H9 (cell line): ENCODE measurements around the gene CNNM4. TPM values are rescaled to one million over a fixed set of nuclear protein-coding genes. Genes with fewer than 3 reads are reported as not detected.

ENCODE experiments used
- DNase-seq: peaks from one replicate; pipeline ENCODE4 v3.0.0-alpha.2; 2017
- H2AFZ ChIP-seq: one replicate; pipeline ENCODE4 v1.6.1; 2013; ENCODE audit warnings: mild to moderate bottlenecking, low read length, control low read depth, moderate library complexity
- H2AK5ac ChIP-seq: 2 replicates; pipeline ENCODE4 v1.6.1; 2013; ENCODE audit warnings: low read length, control low read depth, mixed read lengths; ENCODE audit not compliant: insufficient read length
- H2BK120ac ChIP-seq: one replicate; pipeline ENCODE4 v1.6.1; 2013; ENCODE audit warnings: low read depth, mild to moderate bottlenecking, low read length, control low read depth, inconsistent platforms; ENCODE audit not compliant: poor library complexity, severe bottlenecking
- H2BK12ac ChIP-seq: 2 replicates; pipeline ENCODE4 v1.6.1; 2013; ENCODE audit warnings: low read length, control low read depth, mixed read lengths, low read depth; ENCODE audit not compliant: insufficient read length
- H2BK15ac ChIP-seq: 2 replicates; pipeline ENCODE4 v1.6.1; 2013; ENCODE audit warnings: low read depth, low read length, control low read depth
- H2BK20ac ChIP-seq: one replicate; pipeline ENCODE4 v1.6.1; 2013; ENCODE audit warnings: low read depth, mild to moderate bottlenecking, low read length, control low read depth, inconsistent platforms; ENCODE audit not compliant: poor library complexity, severe bottlenecking
- H2BK5ac ChIP-seq: 2 replicates; pipeline ENCODE4 v1.6.1; 2013; ENCODE audit warnings: low read length, control low read depth, mixed read lengths; ENCODE audit not compliant: insufficient read length
- H3K14ac ChIP-seq: 2 replicates; pipeline ENCODE4 v1.6.1; 2013; ENCODE audit warnings: low read length, control low read depth; ENCODE audit not compliant: insufficient read depth
- H3K18ac ChIP-seq: 2 replicates; pipeline ENCODE4 v1.6.1; 2013; ENCODE audit warnings: low read depth, mild to moderate bottlenecking, mixed read lengths, low read length, control low read depth; ENCODE audit not compliant: insufficient read length
- H3K23ac ChIP-seq: 2 replicates; pipeline ENCODE4 v1.6.1; 2013; ENCODE audit warnings: low read length, control low read depth, mixed read lengths, low read depth; ENCODE audit not compliant: insufficient read length
- H3K23me2 ChIP-seq: 2 replicates; pipeline ENCODE4 v1.6.1; 2013; ENCODE audit warnings: low read depth, mild to moderate bottlenecking, mixed read lengths, low read length, control low read depth; ENCODE audit not compliant: insufficient read length, poor library complexity, severe bottlenecking
- H3K27ac ChIP-seq: 2 replicates; pipeline ENCODE4 v1.5.1; 2013; ENCODE audit warnings: low read length, control low read depth, mixed read lengths, low read depth; ENCODE audit not compliant: insufficient read length
- H3K27me3 ChIP-seq: 2 replicates; pipeline ENCODE4 v1.6.1; 2013; ENCODE audit warnings: low read length, control low read depth, inconsistent platforms; ENCODE audit not compliant: insufficient read depth
- H3K4ac ChIP-seq: 2 replicates; pipeline ENCODE4 v1.6.1; 2013; ENCODE audit warnings: low read depth, mild to moderate bottlenecking, control low read depth, inconsistent platforms, low read length, moderate library complexity
- H3K4me1 ChIP-seq: 2 replicates; pipeline ENCODE4 v1.6.1; 2013; ENCODE audit warnings: low read length, control low read depth, inconsistent platforms; ENCODE audit not compliant: insufficient read depth
- H3K4me2 ChIP-seq: 2 replicates; pipeline ENCODE4 v1.6.1; 2013; ENCODE audit warnings: low read length, control low read depth, mixed read lengths; ENCODE audit not compliant: insufficient read length, insufficient read depth
- H3K56ac ChIP-seq: 2 replicates; pipeline ENCODE4 v1.6.1; 2013; ENCODE audit warnings: low read depth, mild to moderate bottlenecking, mixed read lengths, low read length, control low read depth; ENCODE audit not compliant: insufficient read length
- H3K79me1 ChIP-seq: 2 replicates; pipeline ENCODE4 v1.6.1; 2013; ENCODE audit warnings: low read depth, mild to moderate bottlenecking, moderate library complexity, low read length, control low read depth, inconsistent platforms; ENCODE audit not compliant: insufficient read depth, poor library complexity, severe bottlenecking
- H3K79me2 ChIP-seq: 2 replicates; pipeline ENCODE4 v1.6.1; 2013; ENCODE audit warnings: low read length, control low read depth, inconsistent platforms; ENCODE audit not compliant: insufficient read depth
- H3K9ac ChIP-seq: 2 replicates; pipeline ENCODE4 v1.6.1; 2013; ENCODE audit warnings: low read length, control low read depth, mixed read lengths; ENCODE audit not compliant: insufficient read length; ENCODE audit errors: extremely low read depth
- H3K9me3 ChIP-seq: one replicate; pipeline ENCODE4 v1.6.1; 2013; ENCODE audit warnings: low read depth, low read length, inconsistent platforms; ENCODE audit not compliant: control insufficient read depth
- H3T11ph ChIP-seq: one replicate; pipeline ENCODE4 v1.6.1; 2013; ENCODE audit warnings: mild to moderate bottlenecking, low read length, control low read depth, inconsistent platforms
- H4K20me1 ChIP-seq: one replicate; pipeline ENCODE4 v1.6.1; 2013; ENCODE audit not compliant: control insufficient read depth, insufficient read length, insufficient read depth
- H4K5ac ChIP-seq: 2 replicates; pipeline ENCODE4 v1.6.1; 2013; ENCODE audit warnings: low read depth, mild to moderate bottlenecking, mixed read lengths, low read length, control low read depth; ENCODE audit not compliant: insufficient read length
- H4K8ac ChIP-seq: replicated peaks from 2 replicates; pipeline ENCODE4 v1.6.1; 2013; ENCODE audit warnings: low read length, control low read depth, mixed read lengths, low read depth; ENCODE audit not compliant: insufficient read length
- H4K91ac ChIP-seq: 2 replicates; pipeline ENCODE4 v1.6.1; 2013; ENCODE audit warnings: low read depth, mild to moderate bottlenecking, moderate library complexity, mixed read lengths, low read length, control low read depth; ENCODE audit not compliant: insufficient read length
- H3K27ac Mint-ChIP-seq, 3 experiments: 2 replicates in 2 of 3; 3 replicates in 1 of 3; pipeline ENCODE4 v1.8.0; 2020 to 2021; ENCODE audit warnings: mixed read lengths in 3 of 3, mild to moderate bottlenecking in 1 of 3, moderate library complexity in 1 of 3
- H3K27me3 Mint-ChIP-seq: 2 replicates; pipeline ENCODE4 v1.8.0; 2021; ENCODE audit warnings: low read depth, mild to moderate bottlenecking, moderate library complexity, mixed read lengths
- H3K36me3 Mint-ChIP-seq, 3 experiments: 2 replicates in 2 of 3; 3 replicates in 1 of 3; pipeline ENCODE4 v1.8.0; 2020 to 2021; ENCODE audit warnings: low read depth in 3 of 3, mixed read lengths in 3 of 3; ENCODE audit not compliant: insufficient read depth in 1 of 3
- H3K4me1 Mint-ChIP-seq, 2 experiments: 2 replicates each; pipeline ENCODE4 v1.8.0; 2020; ENCODE audit warnings: mixed read lengths in 2 of 2
- H3K4me3 Mint-ChIP-seq, 2 experiments: 2 replicates in 1 of 2; 3 replicates in 1 of 2; pipeline ENCODE4 v1.8.0; 2020 to 2021; ENCODE audit warnings: mild to moderate bottlenecking in 2 of 2, mixed read lengths in 2 of 2, moderate library complexity in 1 of 2
- H3K9me3 Mint-ChIP-seq, 2 experiments: 2 replicates in 1 of 2; 3 replicates in 1 of 2; pipeline ENCODE4 v1.8.0; 2020; ENCODE audit warnings: mild to moderate bottlenecking in 2 of 2, mixed read lengths in 2 of 2, moderate library complexity in 1 of 2
- CTCF ChIP-seq: fragments of 200-600 bp; sonication (generic); conservative IDR thresholded peaks from 3 replicates; pipeline ENCODE4 v1.8.0; 2021; ENCODE audit warnings: antibody characterized with exemption, mild to moderate bottlenecking
- total RNA-seq: library from RNA; stranded (reverse); gene quantifications from 2 replicates; pipeline ENCODE4 v1.2.1, GENCODE V29; 2021

The CNNM4 gene
- total RNA-seq, 1 experiment from 2014 or later = 8.5 TPM

- Mint-ChIP-seq H3K4me1 (peaks cover 4 to 8% of the 10 kb centered on the region in 2 experiments; a peak in 3 of 4 replicates), H3K9me3 (no peaks in the 10 kb centered on the region), H3K27ac (no peak overlapping the region), H3K27me3 (peaks cover 7% of the 10 kb centered on the region), H3K36me3 (no peaks in the 10 kb centered on the region), H3K4me3 (no peak overlapping the region)
- Histone ChIP-seq H3K4me2 (no peak overlapping the region), H2BK15ac (no peak overlapping the region), H3K14ac (no peak overlapping the region), H3K79me1 (no peaks in the 10 kb centered on the region), H3K23ac (no peak overlapping the region), H2BK20ac (no peak overlapping the region), H3T11ph (no peak overlapping the region), H3K23me2 (no peaks in the 10 kb centered on the region), H2BK120ac (no peak overlapping the region), H4K20me1 (no peaks in the 10 kb centered on the region), H2AK5ac (no peak overlapping the region), H3K9ac (no peak overlapping the region), H3K79me2 (no peaks in the 10 kb centered on the region), H2BK5ac (no peak overlapping the region), H4K8ac (no peak overlapping the region), H3K27me3 (no peaks in the 10 kb centered on the region), H2BK12ac (no peak overlapping the region), H3K56ac (no peak overlapping the region), H2AFZ (no peak overlapping the region), H4K5ac (no peak overlapping the region), H3K27ac (no peak overlapping the region), H4K91ac (no peak overlapping the region), H3K4me1 (no peaks in the 10 kb centered on the region), H3K9me3 (no peaks in the 10 kb centered on the region), H3K4ac (no peak overlapping the region), H3K18ac (no peak overlapping the region)
- TF ChIP-seq CTCF = no peak
- DNase-seq = no peak
Measured at GRCh38 chr2:96754317-96754716, 6.4 kb upstream of the CNNM4 start.
